Measurements from ENCODE around the gene SPRED2.

Gene SPRED2

GRCh38 chr2:65420712-65421431 lies 11.5 kb downstream of the SPRED2 start:
- no peaks in the 10 kb centered on the region; the same call in 1 of the 2 replicates for H3K36me3 ChIP-seq (ENCODE audit: insufficient read depth, low read length)
- H4K20me1 ChIP-seq (ENCODE audit: insufficient read depth, low read length): peaks cover 45% of the 10 kb centered on the region; the same call in 1 of the 2 replicates
- peak overlapping the region; percentile 55 for H3K4me2 ChIP-seq (ENCODE audit: insufficient read depth, low read length)
- ATAC-seq (ENCODE audit: insufficient read depth, low read depth) (peak; percentile 64), DNase-seq (peak; percentile 68)
- peaks cover 98% of the 10 kb centered on the region for H3K79me2 ChIP-seq (ENCODE audit: insufficient read depth, low read length)
- no peaks in the 10 kb centered on the region for H3K27me3 ChIP-seq (ENCODE audit: insufficient read depth, low read length, poor library complexity)
- peak overlapping the region in 1 of 2 experiments; percentile 32; a peak in 2 of 4 replicates for H3K4me3 ChIP-seq (ENCODE audit: low read depth in 1 of 2, low read length in 2 of 2)
- 0 out of 2 replicates have a peak overlapping the region, but pooled peaks have one; percentile 2 for H2AFZ ChIP-seq (ENCODE audit: low read depth, low read length)
- H3K4me1 ChIP-seq (ENCODE audit: insufficient read depth, low read length): peaks cover 76% of the 10 kb centered on the region
- no peaks in the 10 kb centered on the region for H3K9me3 ChIP-seq (ENCODE audit: insufficient read depth, low read length, severe bottlenecking)
- H3K9ac ChIP-seq (ENCODE audit: low read depth, low read length): peak overlapping the region; percentile 24
- TF ChIP-seq CTCF (IDR thresholded peaks at IDR 0.05; ENCODE audit: borderline replicate concordance, extremely low read depth, low read length, poor library complexity, severe bottlenecking) (no peak), EZH2 (IDR thresholded peaks at IDR 0.05; ENCODE audit: borderline replicate concordance, low read depth, low read length, severe bottlenecking) (no peak)
- peak overlapping the region; percentile 62 for H3K27ac ChIP-seq (ENCODE audit: low read length)

DNA sequence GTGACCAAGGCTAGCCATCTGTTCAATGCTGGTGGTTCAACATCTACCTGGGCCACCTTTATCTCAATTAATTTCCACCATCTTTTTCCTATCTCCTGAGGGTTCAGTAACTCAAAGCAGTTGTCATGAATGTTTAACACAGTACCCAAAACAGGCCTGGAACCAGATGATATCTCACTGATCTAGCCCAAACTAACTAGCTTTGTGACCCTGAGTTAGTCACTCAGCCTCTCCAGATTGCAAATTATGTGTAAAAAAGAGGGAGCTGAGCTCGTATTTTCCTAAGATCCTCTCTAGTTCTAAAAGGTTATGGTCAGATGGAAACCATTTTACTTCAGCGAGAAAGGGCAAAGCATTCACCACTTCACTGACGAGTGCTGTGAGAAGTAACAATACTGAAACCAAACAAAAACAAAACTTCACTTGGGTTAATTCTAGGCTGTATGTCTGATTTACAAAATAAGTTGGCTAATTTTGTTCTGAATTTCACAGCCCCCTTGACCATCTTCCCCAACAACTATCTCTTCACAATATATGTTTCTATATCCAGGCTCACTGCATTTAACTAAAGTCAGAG lies 14.8 kb downstream of the SPRED2 start:
- no peaks in the 10 kb centered on the region for H3K9me3 ChIP-seq (ENCODE audit: insufficient read depth, low read length, severe bottlenecking)
- peak overlapping the region; percentile 52 for H3K4me2 ChIP-seq (ENCODE audit: insufficient read depth, low read length)
- peaks cover 42% of the 10 kb centered on the region for H4K20me1 ChIP-seq (ENCODE audit: insufficient read depth, low read length)
- peak overlapping the region; percentile 76 for H3K27ac ChIP-seq (ENCODE audit: low read length)
- no peak for DNase-seq
- ATAC-seq (ENCODE audit: insufficient read depth, low read depth): no peak
- no peak overlapping the region for H2AFZ ChIP-seq (ENCODE audit: low read depth, low read length)
- H3K27me3 ChIP-seq (ENCODE audit: insufficient read depth, low read length, poor library complexity): no peaks in the 10 kb centered on the region
- no peak overlapping the region; a peak in 1 of 4 replicates for H3K4me3 ChIP-seq (ENCODE audit: low read depth in 1 of 2, low read length in 2 of 2)
- H3K4me1 ChIP-seq (ENCODE audit: insufficient read depth, low read length): peaks cover 94% of the 10 kb centered on the region
- peaks cover 98% of the 10 kb centered on the region for H3K79me2 ChIP-seq (ENCODE audit: insufficient read depth, low read length)
- TF ChIP-seq EZH2 (IDR thresholded peaks at IDR 0.05; ENCODE audit: borderline replicate concordance, low read depth, low read length, severe bottlenecking) (no peak), CTCF (IDR thresholded peaks at IDR 0.05; ENCODE audit: borderline replicate concordance, extremely low read depth, low read length, poor library complexity, severe bottlenecking) (no peak)
- peaks cover 6% of the 10 kb centered on the region; the same call in 1 of the 2 replicates for H3K36me3 ChIP-seq (ENCODE audit: insufficient read depth, low read length)
- H3K9ac ChIP-seq (ENCODE audit: low read depth, low read length): peak overlapping the region; percentile 15; the same call in 1 of the 2 replicates

DNA sequence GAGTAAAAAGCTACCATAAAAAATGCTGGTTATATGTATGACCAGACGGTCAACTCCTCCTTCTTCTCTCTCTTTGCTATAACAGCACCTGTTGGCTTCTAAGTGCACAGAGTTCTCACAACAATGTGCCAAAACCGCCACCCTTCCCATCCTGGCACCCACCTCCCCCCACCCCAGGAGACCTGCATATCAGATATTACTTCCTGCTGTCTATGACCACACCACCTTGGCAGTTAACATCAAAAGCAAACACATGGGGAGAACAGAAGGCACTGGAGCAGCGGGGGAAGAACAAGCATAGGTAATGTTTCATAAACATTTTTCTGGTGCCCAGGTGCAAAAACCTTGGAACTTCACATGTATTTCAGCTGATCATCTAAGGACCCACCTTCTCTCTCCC lies 15.5 kb downstream of the SPRED2 start:
- Histone ChIP-seq H3K27ac (ENCODE audit: low read length) (peak overlapping the region; percentile 76), H3K4me3 (ENCODE audit: low read depth in 1 of 2, low read length in 2 of 2) (peak overlapping the region in 1 of 2 experiments; percentile 32; a peak in 2 of 4 replicates), H3K9ac (ENCODE audit: low read depth, low read length) (peak overlapping the region; percentile 37), H3K9me3 (ENCODE audit: insufficient read depth, low read length, severe bottlenecking) (no peaks in the 10 kb centered on the region), H4K20me1 (ENCODE audit: insufficient read depth, low read length) (peaks cover 40% of the 10 kb centered on the region), H3K4me2 (ENCODE audit: insufficient read depth, low read length) (peak overlapping the region; percentile 52), H3K4me1 (ENCODE audit: insufficient read depth, low read length) (peaks cover 88% of the 10 kb centered on the region), H3K79me2 (ENCODE audit: insufficient read depth, low read length) (peaks cover 98% of the 10 kb centered on the region), H3K36me3 (ENCODE audit: insufficient read depth, low read length) (peaks cover 6% of the 10 kb centered on the region; the same call in 1 of the 2 replicates), H2AFZ (ENCODE audit: low read depth, low read length) (no peak overlapping the region), H3K27me3 (ENCODE audit: insufficient read depth, low read length, poor library complexity) (no peaks in the 10 kb centered on the region)
- TF ChIP-seq CTCF (IDR thresholded peaks at IDR 0.05; ENCODE audit: borderline replicate concordance, extremely low read depth, low read length, poor library complexity, severe bottlenecking): no peak
- TF ChIP-seq EZH2 (IDR thresholded peaks at IDR 0.05; ENCODE audit: borderline replicate concordance, low read depth, low read length, severe bottlenecking): no peak
- peak; percentile 89 for ATAC-seq (ENCODE audit: insufficient read depth, low read depth)
- DNase-seq: peak; percentile 93

All from DND-41 (cell line).